ENCODE results near the gene ZNF608.

DNA sequence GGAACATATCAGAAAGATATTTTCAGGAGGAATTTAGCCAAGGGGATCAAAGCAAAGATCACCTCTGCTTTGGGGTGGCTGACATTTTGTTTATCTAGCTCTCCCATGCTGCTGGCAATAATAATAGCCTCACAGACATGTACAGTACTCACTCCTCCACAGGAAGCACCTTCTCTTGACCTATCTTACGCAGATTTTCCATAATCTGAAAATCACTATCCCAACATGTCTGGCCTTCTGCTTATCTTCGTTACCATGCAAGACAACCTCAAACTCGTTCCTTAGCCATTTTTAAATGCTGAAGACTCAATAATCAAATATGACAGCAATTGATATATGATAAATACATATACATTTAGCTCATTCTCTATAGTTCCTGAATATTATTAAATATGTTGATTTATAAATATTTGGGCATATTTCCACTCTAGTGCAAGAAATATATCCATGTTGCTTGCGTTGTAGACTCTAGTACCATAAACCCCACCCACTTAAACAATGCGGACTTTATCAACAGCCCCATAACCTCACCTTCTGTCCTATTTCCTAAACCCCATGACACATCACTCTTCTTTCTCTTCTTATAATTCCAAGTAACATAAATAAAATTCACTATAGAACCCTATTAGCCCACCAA is 18.0 kb downstream of the ZNF608 start:
- TF ChIP-seq, protein P1, sequence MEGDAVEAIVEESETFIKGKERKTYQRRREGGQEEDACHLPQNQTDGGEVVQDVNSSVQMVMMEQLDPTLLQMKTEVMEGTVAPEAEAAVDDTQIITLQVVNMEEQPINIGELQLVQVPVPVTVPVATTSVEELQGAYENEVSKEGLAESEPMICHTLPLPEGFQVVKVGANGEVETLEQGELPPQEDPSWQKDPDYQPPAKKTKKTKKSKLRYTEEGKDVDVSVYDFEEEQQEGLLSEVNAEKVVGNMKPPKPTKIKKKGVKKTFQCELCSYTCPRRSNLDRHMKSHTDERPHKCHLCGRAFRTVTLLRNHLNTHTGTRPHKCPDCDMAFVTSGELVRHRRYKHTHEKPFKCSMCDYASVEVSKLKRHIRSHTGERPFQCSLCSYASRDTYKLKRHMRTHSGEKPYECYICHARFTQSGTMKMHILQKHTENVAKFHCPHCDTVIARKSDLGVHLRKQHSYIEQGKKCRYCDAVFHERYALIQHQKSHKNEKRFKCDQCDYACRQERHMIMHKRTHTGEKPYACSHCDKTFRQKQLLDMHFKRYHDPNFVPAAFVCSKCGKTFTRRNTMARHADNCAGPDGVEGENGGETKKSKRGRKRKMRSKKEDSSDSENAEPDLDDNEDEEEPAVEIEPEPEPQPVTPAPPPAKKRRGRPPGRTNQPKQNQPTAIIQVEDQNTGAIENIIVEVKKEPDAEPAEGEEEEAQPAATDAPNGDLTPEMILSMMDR (conservative IDR thresholded peaks at IDR 0.05; ENCODE audit: low read depth in 2 of 2): no peak
- TF ChIP-seq POLR2AphosphoS5 (IDR thresholded peaks at IDR 0.05; ENCODE audit: low read depth): no peak
- TF ChIP-seq EZH2 (IDR thresholded peaks at IDR 0.05; ENCODE audit: low read depth, unreplicated experiment): no peak
- TF ChIP-seq, protein P2, sequence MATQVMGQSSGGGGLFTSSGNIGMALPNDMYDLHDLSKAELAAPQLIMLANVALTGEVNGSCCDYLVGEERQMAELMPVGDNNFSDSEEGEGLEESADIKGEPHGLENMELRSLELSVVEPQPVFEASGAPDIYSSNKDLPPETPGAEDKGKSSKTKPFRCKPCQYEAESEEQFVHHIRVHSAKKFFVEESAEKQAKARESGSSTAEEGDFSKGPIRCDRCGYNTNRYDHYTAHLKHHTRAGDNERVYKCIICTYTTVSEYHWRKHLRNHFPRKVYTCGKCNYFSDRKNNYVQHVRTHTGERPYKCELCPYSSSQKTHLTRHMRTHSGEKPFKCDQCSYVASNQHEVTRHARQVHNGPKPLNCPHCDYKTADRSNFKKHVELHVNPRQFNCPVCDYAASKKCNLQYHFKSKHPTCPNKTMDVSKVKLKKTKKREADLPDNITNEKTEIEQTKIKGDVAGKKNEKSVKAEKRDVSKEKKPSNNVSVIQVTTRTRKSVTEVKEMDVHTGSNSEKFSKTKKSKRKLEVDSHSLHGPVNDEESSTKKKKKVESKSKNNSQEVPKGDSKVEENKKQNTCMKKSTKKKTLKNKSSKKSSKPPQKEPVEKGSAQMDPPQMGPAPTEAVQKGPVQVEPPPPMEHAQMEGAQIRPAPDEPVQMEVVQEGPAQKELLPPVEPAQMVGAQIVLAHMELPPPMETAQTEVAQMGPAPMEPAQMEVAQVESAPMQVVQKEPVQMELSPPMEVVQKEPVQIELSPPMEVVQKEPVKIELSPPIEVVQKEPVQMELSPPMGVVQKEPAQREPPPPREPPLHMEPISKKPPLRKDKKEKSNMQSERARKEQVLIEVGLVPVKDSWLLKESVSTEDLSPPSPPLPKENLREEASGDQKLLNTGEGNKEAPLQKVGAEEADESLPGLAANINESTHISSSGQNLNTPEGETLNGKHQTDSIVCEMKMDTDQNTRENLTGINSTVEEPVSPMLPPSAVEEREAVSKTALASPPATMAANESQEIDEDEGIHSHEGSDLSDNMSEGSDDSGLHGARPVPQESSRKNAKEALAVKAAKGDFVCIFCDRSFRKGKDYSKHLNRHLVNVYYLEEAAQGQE (IDR thresholded peaks at IDR 0.05; ENCODE audit: unreplicated experiment): no peak
- no peak for TF ChIP-seq JUNB (IDR thresholded peaks at IDR 0.05; ENCODE audit: unreplicated experiment)
- TF ChIP-seq CREB1 (CRISPR knock-in tag; IDR thresholded peaks at IDR 0.05; ENCODE audit: low read depth): no peak
- no peak for TF ChIP-seq STAT1 (IDR thresholded peaks at IDR 0.05; ENCODE audit: unreplicated experiment)

Data from GM23338 (cell line).